GM18499 (cell line): Measurements from ENCODE around the gene MPRIP.
"Not testable (repeated sequence)": the region's sequence is repeated elsewhere in the genome, so short reads cannot be mapped to it uniquely, and the experiment has no call there.

Experiments
- ATAC-seq: cut with Tn5 transposase; IDR thresholded peaks from one replicate; pipeline ENCODE4 v1.9.1; 2021; ENCODE audit warnings: moderate number of reproducible peaks; ENCODE audit not compliant: insufficient read depth, unreplicated experiment

The MPRIP gene

GRCh38 chr17:17013828-17014747 is 28.2 kb upstream of the MPRIP start:
- ATAC-seq = not testable (repeated sequence)

GRCh38 chr17:17014748-17015124 is 27.5 kb upstream of the MPRIP start:
- ATAC-seq = not testable (repeated sequence)

GRCh38 chr17:17015230-17015629 is 27.0 kb upstream of the MPRIP start:
- no peak for ATAC-seq

GRCh38 chr17:17016199-17017197 is 25.8 kb upstream of the MPRIP start:
- not testable (repeated sequence) for ATAC-seq

- ATAC-seq = no peak
Measured at GRCh38 chr17:17017343-17018014, 24.8 kb upstream of the MPRIP start.

GRCh38 chr17:17018021-17018441 is 24.2 kb upstream of the MPRIP start:
- no peak for ATAC-seq

GRCh38 chr17:17018612-17019429 is 23.4 kb upstream of the MPRIP start:
- ATAC-seq = no peak

- no peak for ATAC-seq
Measured at GRCh38 chr17:17019430-17019762, 22.9 kb upstream of the MPRIP start.

GRCh38 chr17:17019891-17020456 is 22.3 kb upstream of the MPRIP start:
- ATAC-seq = no peak

- ATAC-seq = no peak
Measured at GRCh38 chr17:17020821-17021193, 21.4 kb upstream of the MPRIP start.

GRCh38 chr17:17021194-17021863 is 20.9 kb upstream of the MPRIP start:
- no peak for ATAC-seq

GRCh38 chr17:17022011-17022410 is 20.2 kb upstream of the MPRIP start:
- no peak for ATAC-seq

- ATAC-seq = no peak
Measured at GRCh38 chr17:17022456-17022855, 19.8 kb upstream of the MPRIP start.

GRCh38 chr17:17024778-17025300 is 17.4 kb upstream of the MPRIP start:
- no peak for ATAC-seq

GRCh38 chr17:17025621-17026020 is 16.6 kb upstream of the MPRIP start:
- ATAC-seq = no peak

- ATAC-seq = no peak
Measured at GRCh38 chr17:17026163-17026562, 16.1 kb upstream of the MPRIP start.

- ATAC-seq = no peak
Measured at GRCh38 chr17:17027442-17028058, 14.7 kb upstream of the MPRIP start.
